Measurements from ENCODE around the gene ZNF423. TPM values are rescaled to one million over a fixed set of nuclear protein-coding genes. Genes with fewer than 3 reads are reported as not detected.

The ZNF423 gene
- total RNA-seq, 4 donors from 2014 or later = 0.72 to 5.9 (median 1.1) TPM

- H3K9me3 ChIP-seq = no peaks in the 10 kb centered on the region
- H3K27ac ChIP-seq = no peak overlapping the region
- no peaks in the 10 kb centered on the region for H3K4me1 ChIP-seq
- intact Hi-C loops (cut with DNase I) = no loop called here
- no peaks in the 10 kb centered on the region for H3K36me3 ChIP-seq
- WGBS, 2 donors = 57 to 100% methylated on average over 1 to 3 of the region's 5 CpGs
- TF ChIP-seq POLR2A (IDR thresholded peaks at IDR 0.05) = no peak
- no peak for TF ChIP-seq CTCF (IDR thresholded peaks at IDR 0.05)
- no peak overlapping the region for H3K4me3 ChIP-seq
- no peaks in the 10 kb centered on the region for H3K27me3 ChIP-seq
- DNase-seq = no peak
Measured at GRCh38 chr16:49473773-49474172, 382.1 kb downstream of the ZNF423 start.

- DNase-seq = no peak
- WGBS, 2 donors = 80 to 83% methylated on average over 4 to 5 of the region's 5 CpGs
Measured at GRCh38 chr16:49473131-49473530, 382.8 kb downstream of the ZNF423 start.

GRCh38 chr16:49472598-49472997 lies 383.3 kb downstream of the ZNF423 start:
- H3K9me3 ChIP-seq = no peaks in the 10 kb centered on the region
- no peak for DNase-seq
- no peak overlapping the region for H3K27ac ChIP-seq
- no peaks in the 10 kb centered on the region for H3K27me3 ChIP-seq
- WGBS, 2 donors = 95 to 100% methylated on average over 2 to 3 of the region's 13 CpGs
- H3K4me3 ChIP-seq = no peak overlapping the region
- no peaks in the 10 kb centered on the region for H3K36me3 ChIP-seq
- intact Hi-C loops (cut with DNase I) = no loop called here
- TF ChIP-seq CTCF (IDR thresholded peaks at IDR 0.05) (no peak), POLR2A (IDR thresholded peaks at IDR 0.05) (no peak)
- no peaks in the 10 kb centered on the region for H3K4me1 ChIP-seq

More at GRCh38 chr16:49473131-49473530, 382.8 kb downstream of the ZNF423 start:
- no peaks in the 10 kb centered on the region for H3K36me3 ChIP-seq
- H3K4me1 ChIP-seq = no peaks in the 10 kb centered on the region
- H3K4me3 ChIP-seq = no peak overlapping the region
- TF ChIP-seq CTCF (IDR thresholded peaks at IDR 0.05) (no peak), POLR2A (IDR thresholded peaks at IDR 0.05) (no peak)
- no peaks in the 10 kb centered on the region for H3K27me3 ChIP-seq
- no peaks in the 10 kb centered on the region for H3K9me3 ChIP-seq
- intact Hi-C loops (cut with DNase I) = no loop called here
- no peak overlapping the region for H3K27ac ChIP-seq

GRCh38 chr16:49471038-49471727 lies 384.7 kb downstream of the ZNF423 start:
- Histone ChIP-seq H3K27ac (no peak overlapping the region), H3K9me3 (no peaks in the 10 kb centered on the region), H3K27me3 (no peaks in the 10 kb centered on the region), H3K36me3 (no peaks in the 10 kb centered on the region), H3K4me1 (no peaks in the 10 kb centered on the region), H3K4me3 (no peak overlapping the region)
- TF ChIP-seq POLR2A (IDR thresholded peaks at IDR 0.05) (no peak), CTCF (IDR thresholded peaks at IDR 0.05) (no peak)
- WGBS, 2 donors = 75 to 89% methylated on average over 11 of the region's 11 CpGs
- intact Hi-C loops (cut with DNase I) = no loop called here
- no peak for DNase-seq

- 65 to 91% methylated on average over 3 of the region's 3 CpGs for WGBS, 2 donors
- Histone ChIP-seq H3K36me3 (no peaks in the 10 kb centered on the region), H3K27ac (no peak overlapping the region), H3K27me3 (no peaks in the 10 kb centered on the region), H3K4me3 (no peak overlapping the region), H3K9me3 (no peaks in the 10 kb centered on the region), H3K4me1 (no peaks in the 10 kb centered on the region)
- TF ChIP-seq POLR2A (IDR thresholded peaks at IDR 0.05) = no peak
- TF ChIP-seq CTCF (IDR thresholded peaks at IDR 0.05) = no peak
- DNase-seq = no peak
- intact Hi-C loops (cut with DNase I) = no loop called here
Measured at GRCh38 chr16:49470513-49470991, 385.4 kb downstream of the ZNF423 start.
